ENCODE data around the gene COPS6.

- TF ChIP-seq CTCF (IDR thresholded peaks at IDR 0.05) (no peak), POLR2A (IDR thresholded peaks at IDR 0.05) (no peak)
Observed at GRCh38 chr7:100040575-100040974, 48.2 kb upstream of the COPS6 start.
